Common myeloid progenitor, CD34-positive (primary cell): ENCODE results near the gene PKD2L2.

Source experiments
- CTCF ChIA-PET: fragments of 350-600 bp; sonication (Branson Sonifier 250); formaldehyde crosslinking; loops from one replicate; lab custom pipeline; 2021; ENCODE audit warnings: antibody characterized with exemption; lab: Charles Lee
- POLR2A ChIA-PET: fragments of 350-600 bp; sonication (Branson Sonifier 250); formaldehyde crosslinking; loops from one replicate; lab custom pipeline; 2021; ENCODE audit warnings: antibody characterized with exemption; lab: Charles Lee
- DNase-seq, 3 donors: peaks; one replicate each; pipeline versions ENCODE4 v3.0.0 to v3.0.0-alpha.2; 2013
- H3K27ac ChIP-seq, 2 experiments: 1 replicate in 1 of 2; 2 replicates in 1 of 2; pipeline ENCODE4 v1.7.0; 2013; ENCODE audit warnings: inconsistent platforms in 2 of 2, low read length in 2 of 2, mild to moderate bottlenecking in 2 of 2, low read depth in 1 of 2, moderate library complexity in 1 of 2; ENCODE audit not compliant: severe bottlenecking in 2 of 2, insufficient read depth in 1 of 2, poor library complexity in 1 of 2
- H3K27me3 ChIP-seq, 5 experiments: replicated peaks in 2 of 5; 1 replicate in 3 of 5; 2 replicates in 2 of 5; pipeline versions ENCODE4 v1.6.1 to v1.7.0; 2013; ENCODE audit warnings: low read length in 4 of 5, mild to moderate bottlenecking in 2 of 5, moderate library complexity in 2 of 5, inconsistent platforms in 1 of 5; ENCODE audit not compliant: insufficient read depth in 5 of 5, control insufficient read depth in 4 of 5
- H3K36me3 ChIP-seq, 4 experiments: 1 replicate in 2 of 4; 2 replicates in 2 of 4; pipeline versions ENCODE4 v1.6.1 to v1.7.0; 2013; ENCODE audit warnings: low read length in 3 of 4, control low read depth in 1 of 4, mild to moderate bottlenecking in 1 of 4; ENCODE audit not compliant: control insufficient read depth in 4 of 4, insufficient read depth in 4 of 4
- H3K4me1 ChIP-seq, 4 experiments: 1 replicate in 3 of 4; 2 replicates in 1 of 4; pipeline versions ENCODE4 v1.6.1 to v1.7.1; 2013; ENCODE audit warnings: low read length in 3 of 4, mild to moderate bottlenecking in 3 of 4, control low read depth in 1 of 4, inconsistent platforms in 1 of 4, moderate library complexity in 1 of 4; ENCODE audit not compliant: control insufficient read depth in 4 of 4, insufficient read depth in 4 of 4; ENCODE audit errors: control extremely low read depth in 1 of 4
- H3K4me3 ChIP-seq, 7 experiments: 1 replicate in 4 of 7; 2 replicates in 3 of 7; pipeline versions ENCODE4 v1.5.1 to v1.7.0; 2013; ENCODE audit warnings: mild to moderate bottlenecking in 7 of 7, low read length in 6 of 7, moderate library complexity in 6 of 7, inconsistent platforms in 2 of 7, low read depth in 2 of 7, control low read depth in 1 of 7; ENCODE audit not compliant: insufficient read depth in 4 of 7, control insufficient read depth in 1 of 7; ENCODE audit errors: extremely low read depth in 1 of 7
- H3K9me3 ChIP-seq, 5 experiments: 1 replicate in 4 of 5; 2 replicates in 1 of 5; pipeline versions ENCODE4 v1.6.1 to v1.7.1; 2013; ENCODE audit warnings: low read length in 4 of 5, mild to moderate bottlenecking in 2 of 5, inconsistent platforms in 1 of 5, low read depth in 1 of 5, moderate library complexity in 1 of 5; ENCODE audit not compliant: control insufficient read depth in 4 of 5, insufficient read depth in 2 of 5; ENCODE audit errors: control extremely low read depth in 1 of 5
- WGBS: methylation state at CpG from one replicate; pipeline ENCODE4 v1.1.5; 2013; ENCODE audit not compliant: insufficient coverage; 5-methylcytosine and 5-hydroxymethylcytosine counted together

The PKD2L2 gene

GRCh38 chr5:137901011-137901817 lies 12.0 kb downstream of the PKD2L2 start:
- H3K4me1 ChIP-seq: peaks cover 2 to 13% (median 6%) of the 10 kb centered on the region in 4 experiments
- no peaks in the 10 kb centered on the region for H3K27me3 ChIP-seq
- POLR2A ChIA-PET: no interaction called here
- CTCF ChIA-PET: interaction anchor here (1.0 kb wide), 1 partner anchor 11 kb away, joined by 3 read pairs; no protein-coding TSS in a partner anchor
- H3K4me3 ChIP-seq: peak overlapping the region in 3 of 7 experiments; percentile 34 to 42 (median 40)
- no peaks in the 10 kb centered on the region for H3K36me3 ChIP-seq
- peak overlapping the region in 1 of 2 experiments; percentile 6 for H3K27ac ChIP-seq
- DNase-seq: peak; percentile 23 to 78 (median 72)
- WGBS: 49% methylated on average over 4 of the region's 5 CpGs
- no peaks in the 10 kb centered on the region for H3K9me3 ChIP-seq

GRCh38 chr5:137902408-137903133 lies 13.3 kb downstream of the PKD2L2 start:
- ChIA-PET POLR2A (interaction anchor here (0.6 kb wide), 1 partner anchor 30 kb away, joined by 6 read pairs; no protein-coding TSS in a partner anchor), CTCF (interaction anchor here (1.1 kb wide), 1 partner anchor 19 kb away, joined by 3 read pairs; no protein-coding TSS in a partner anchor)
- 100% methylated on average over 1 of the region's 1 CpG for WGBS
- Histone ChIP-seq H3K4me1 (peaks cover 2 to 12% (median 6%) of the 10 kb centered on the region in 4 experiments), H3K9me3 (no peaks in the 10 kb centered on the region), H3K27me3 (no peaks in the 10 kb centered on the region), H3K4me3 (no peak overlapping the region), H3K36me3 (no peaks in the 10 kb centered on the region), H3K27ac (no peak overlapping the region)
- DNase-seq: no peak

GRCh38 chr5:137914758-137915157 lies 25.5 kb downstream of the PKD2L2 start:
- ChIA-PET CTCF (no interaction called here), POLR2A (no interaction called here)
- Histone ChIP-seq H3K4me1 (no peaks in the 10 kb centered on the region), H3K4me3 (no peak overlapping the region), H3K27ac (no peak overlapping the region), H3K36me3 (no peaks in the 10 kb centered on the region), H3K27me3 (no peaks in the 10 kb centered on the region), H3K9me3 (peaks cover 0 to 27% (median 5%) of the 10 kb centered on the region in 5 experiments)
- no peak for DNase-seq
- no CpG with 5 or more reads among the region's 2 CpGs for WGBS

- H3K9me3 ChIP-seq: peaks cover 0 to 20% (median 3%) of the 10 kb centered on the region in 5 experiments
- H3K36me3 ChIP-seq: no peaks in the 10 kb centered on the region
- no peaks in the 10 kb centered on the region for H3K4me1 ChIP-seq
- ChIA-PET POLR2A (no interaction called here), CTCF (no interaction called here)
- no peak for DNase-seq
- no peak overlapping the region for H3K27ac ChIP-seq
- H3K4me3 ChIP-seq: no peak overlapping the region
- no peaks in the 10 kb centered on the region for H3K27me3 ChIP-seq
- 100% methylated on average over 1 of the region's 1 CpG for WGBS
Measured at GRCh38 chr5:137916923-137917322, 27.7 kb downstream of the PKD2L2 start.

- peaks cover 0 to 8% (median 0%) of the 10 kb centered on the region in 5 experiments for H3K9me3 ChIP-seq
- no peak overlapping the region for H3K4me3 ChIP-seq
- no peak overlapping the region for H3K27ac ChIP-seq
- CTCF ChIA-PET: interaction anchor here (0.7 kb wide), 1 partner anchor 142 kb away, joined by 3 read pairs; no protein-coding TSS in a partner anchor
- WGBS: 79% methylated on average over 3 of the region's 3 CpGs
- POLR2A ChIA-PET: no interaction called here
- no peaks in the 10 kb centered on the region for H3K4me1 ChIP-seq
- DNase-seq: no peak
- peaks cover 0 to under 1% (median 0%) of the 10 kb centered on the region in 4 experiments for H3K36me3 ChIP-seq
- H3K27me3 ChIP-seq: no peaks in the 10 kb centered on the region
Measured at GRCh38 chr5:137921931-137922330, 32.7 kb downstream of the PKD2L2 start.

- H3K4me1 ChIP-seq: no peaks in the 10 kb centered on the region
- 72% methylated on average over 3 of the region's 4 CpGs for WGBS
- H3K4me3 ChIP-seq: no peak overlapping the region
- CTCF ChIA-PET: no interaction called here
- no peaks in the 10 kb centered on the region for H3K27me3 ChIP-seq
- POLR2A ChIA-PET: no interaction called here
- no peaks in the 10 kb centered on the region for H3K9me3 ChIP-seq
- no peak for DNase-seq
- no peak overlapping the region for H3K27ac ChIP-seq
- peaks cover 0 to 8% (median 1%) of the 10 kb centered on the region in 4 experiments for H3K36me3 ChIP-seq
Measured at GRCh38 chr5:137923856-137924255, 34.6 kb downstream of the PKD2L2 start.
